HTR-8/SVneo (cell line): ENCODE data around the gene LRP1-AS.

Source experiments
- DNase-seq: peaks from one replicate; pipeline ENCODE4 v3.0.0; 2011; ENCODE audit warnings: low spot score, mixed read lengths; ENCODE audit not compliant: insufficient read length
- FAIRE-seq: peaks from 2 replicates; lab custom pipeline; 2011; peaks lifted over from hg19 to GRCh38; lab: Jason Lieb, UNC

The LRP1-AS gene

GRCh38 chr12:57105011-57105753, 42.2 kb downstream of the LRP1-AS start:
- FAIRE-seq (no peak), DNase-seq (no peak)

- no peak for DNase-seq
- FAIRE-seq: no peak
Measured at GRCh38 chr12:57104292-57104910, 43.0 kb downstream of the LRP1-AS start.

- DNase-seq: no peak
- no peak for FAIRE-seq
Measured at GRCh38 chr12:57103856-57104255, 43.6 kb downstream of the LRP1-AS start.

DNA sequence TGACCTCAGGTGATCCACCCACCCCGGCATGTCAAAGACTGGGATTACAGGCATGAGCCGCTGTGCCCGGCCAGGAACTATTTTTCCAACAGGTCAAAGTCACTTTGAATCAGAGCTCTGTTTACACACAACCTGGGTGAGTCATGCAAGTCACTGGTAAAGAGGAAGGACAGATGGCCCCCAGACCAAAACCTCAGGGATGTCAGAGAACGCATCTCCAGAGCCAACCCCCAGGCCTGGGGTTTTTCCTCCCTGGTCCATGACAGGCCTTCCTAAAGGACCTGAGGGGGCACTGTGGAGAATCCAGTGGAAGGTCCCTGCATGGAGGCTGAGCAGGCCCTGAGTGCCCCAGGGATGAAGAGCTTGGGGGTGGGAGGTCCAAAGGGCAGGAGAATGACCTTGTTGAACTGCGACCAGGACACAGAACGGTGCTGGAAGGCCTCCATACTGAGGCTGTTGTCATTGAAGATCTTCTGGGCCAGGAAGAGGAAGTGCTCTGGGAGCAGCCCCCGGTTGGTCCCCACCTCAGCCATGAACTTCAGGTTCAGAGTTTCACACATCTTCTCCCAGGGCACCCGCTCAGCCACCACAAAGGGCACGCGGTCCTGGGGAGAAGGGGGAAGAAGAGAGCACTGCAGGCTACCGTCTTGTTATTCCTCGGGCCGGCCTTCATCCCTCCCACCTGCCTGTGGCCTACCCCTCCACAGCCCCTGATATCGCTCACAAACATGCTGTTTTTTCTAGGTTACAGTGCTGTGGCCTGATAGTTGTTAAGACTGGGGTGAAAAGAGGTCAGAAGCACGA, 45.3 kb downstream of the LRP1-AS start:
- DNase-seq (no peak), FAIRE-seq (no peak)

- no peak for DNase-seq
- no peak for FAIRE-seq
Measured at GRCh38 chr12:57099766-57100165, 47.7 kb downstream of the LRP1-AS start.

DNA sequence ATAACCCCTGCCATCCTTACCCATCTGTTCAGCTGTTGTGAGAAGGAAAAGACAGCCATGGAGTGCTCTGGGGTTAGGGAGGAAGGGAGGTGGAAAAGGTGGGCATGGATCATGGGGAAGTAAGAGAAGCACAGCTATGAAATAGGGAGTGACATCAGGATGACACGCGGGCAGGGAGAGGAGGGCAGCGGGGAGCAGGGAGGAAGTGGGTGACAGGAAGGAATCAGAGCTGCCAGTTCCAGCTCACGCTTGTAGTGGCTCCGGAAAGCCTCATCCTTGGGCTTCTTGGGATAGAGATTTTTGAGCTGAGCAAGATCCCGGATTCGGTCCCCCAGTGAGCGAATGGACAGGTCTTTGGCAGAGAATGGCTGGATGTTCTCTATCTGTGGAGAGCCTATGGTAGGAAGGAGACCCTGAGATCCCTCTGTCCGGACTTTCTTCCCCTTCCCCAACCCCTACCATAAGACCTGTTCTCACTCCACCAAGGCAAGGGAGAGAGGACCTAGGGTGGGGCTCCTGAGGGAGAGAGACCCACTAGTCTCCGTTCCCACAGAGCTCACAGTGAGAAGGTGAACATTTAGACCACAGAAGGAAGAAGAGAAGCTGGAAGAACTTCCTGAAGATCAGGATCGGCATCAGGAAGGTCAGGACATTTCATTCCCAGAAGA, 48.2 kb downstream of the LRP1-AS start:
- FAIRE-seq (no peak), DNase-seq (no peak)

GRCh38 chr12:57098546-57098945, 48.9 kb downstream of the LRP1-AS start:
- DNase-seq: no peak
- no peak for FAIRE-seq

- FAIRE-seq (no peak), DNase-seq (no peak)
Measured at GRCh38 chr12:57097554-57097835, 49.9 kb downstream of the LRP1-AS start.

- DNase-seq: no peak
Measured at GRCh38 chr12:57096748-57097553, 50.5 kb downstream of the LRP1-AS start.

DNA sequence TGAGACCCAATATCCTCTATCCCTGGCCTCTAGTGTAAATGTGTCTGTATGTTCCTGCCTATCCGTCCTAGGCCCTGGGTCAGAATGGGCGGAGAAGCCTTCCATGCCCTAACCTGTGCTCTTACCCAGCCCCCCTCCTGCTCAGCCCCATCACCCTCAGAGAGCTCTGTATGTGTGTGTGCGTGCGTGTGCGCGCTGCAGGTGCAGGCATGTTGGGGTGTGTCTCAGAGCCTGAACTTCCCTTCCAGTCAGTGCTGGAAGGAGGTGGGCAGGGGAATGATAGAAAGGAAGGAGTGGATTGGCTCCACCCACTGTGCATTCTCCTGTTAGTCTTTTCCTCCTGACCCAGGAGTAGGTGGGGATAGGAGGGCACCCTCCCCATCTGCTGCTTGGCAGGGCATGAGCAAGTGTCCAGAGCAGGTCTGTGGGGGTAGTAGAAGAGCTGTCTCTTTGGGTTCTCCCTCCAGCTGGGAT, 51.3 kb downstream of the LRP1-AS start:
- DNase-seq (no peak), FAIRE-seq (peak; percentile 4)

More at GRCh38 chr12:57096748-57097553, 50.5 kb downstream of the LRP1-AS start:
- no peak for FAIRE-seq

- DNase-seq (no peak), FAIRE-seq (no peak)
Measured at GRCh38 chr12:57095440-57095839, 52.0 kb downstream of the LRP1-AS start.
